B cell (primary cell): ENCODE measurements around the gene GNG7. TPM values are rescaled to one million over a fixed set of nuclear protein-coding genes. Genes with fewer than 3 reads are reported as not detected.
A peak's percentile ranks its signal among the peaks of the same experiment; 100 is the strongest.
"Not testable (repeated sequence)": the region's sequence is repeated elsewhere in the genome, so short reads cannot be mapped to it uniquely, and the experiment has no call there.

Experiments used
- ATAC-seq: fragments of 200-7000 bp; cut with Tn5 transposase; one replicate; pipeline ENCODE4 v1.10.0; 2021; ENCODE audit warnings: low read depth, mild to moderate bottlenecking, moderate number of reproducible peaks, moderate library complexity
- CTCF ChIA-PET: fragments of 350-600 bp; sonication (Branson Sonifier 250); formaldehyde crosslinking; loops from one replicate; lab custom pipeline; 2021; ENCODE audit warnings: antibody characterized with exemption, inconsistent platforms; lab: Charles Lee
- POLR2A ChIA-PET: fragments of 350-600 bp; sonication (Branson Sonifier 250); formaldehyde crosslinking; loops from one replicate; lab custom pipeline; 2021; ENCODE audit warnings: antibody characterized with exemption; lab: Charles Lee
- DNase-seq: peaks from one replicate; pipeline ENCODE4 v3.0.0; 2013
- H2AFZ ChIP-seq: 2 replicates; pipeline ENCODE4 v1.6.1; 2012; ENCODE audit warnings: mild to moderate bottlenecking, low read depth, low read length; ENCODE audit not compliant: insufficient read depth, poor library complexity, severe bottlenecking
- H3K27ac ChIP-seq, 2 donors: 1 replicate in 1 of 2; 2 replicates in 1 of 2; pipeline ENCODE4 v1.5.1; 2012 to 2013; ENCODE audit warnings: low read length in 2 of 2, mild to moderate bottlenecking in 2 of 2, moderate library complexity in 1 of 2
- H3K27me3 ChIP-seq, 4 experiments: fragments of 200-600 bp in 1 of 4; sonication (generic) in 1 of 4; replicated peaks in 1 of 4; 1 replicate in 2 of 4; 2 replicates in 2 of 4; pipeline versions ENCODE4 v1.6.1 to v1.7.0; 2013 to 2016; ENCODE audit warnings: low read length in 3 of 4, mild to moderate bottlenecking in 2 of 4, mixed read lengths in 1 of 4, moderate library complexity in 1 of 4; ENCODE audit not compliant: insufficient read depth in 4 of 4, control insufficient read depth in 3 of 4; ENCODE audit errors: control extremely low read depth in 1 of 4
- H3K36me3 ChIP-seq, 2 experiments: replicated peaks in 1 of 2; 1 replicate in 1 of 2; 2 replicates in 1 of 2; pipeline versions ENCODE4 v1.6.1 to v1.7.1; 2013; ENCODE audit warnings: low read length in 1 of 2; ENCODE audit not compliant: insufficient read depth in 2 of 2, control insufficient read depth in 1 of 2; ENCODE audit errors: control extremely low read depth in 1 of 2, extremely low read depth in 1 of 2
- H3K4me1 ChIP-seq, 2 donors: fragments of 200-600 bp in 1 of 2; sonication (generic) in 1 of 2; 1 replicate in 1 of 2; 2 replicates in 1 of 2; pipeline versions ENCODE4 v1.5.1 to v1.6.1; 2013 to 2017; ENCODE audit warnings: low read length in 2 of 2; ENCODE audit not compliant: control insufficient read depth in 2 of 2, insufficient read depth in 2 of 2
- H3K4me2 ChIP-seq: replicated peaks from 2 replicates; pipeline ENCODE3; 2012; ENCODE audit warnings: mild to moderate bottlenecking, low read depth, low read length; ENCODE audit not compliant: poor library complexity, severe bottlenecking
- H3K4me3 ChIP-seq, 5 experiments: fragments of 200-600 bp in 1 of 5; sonication (generic) in 1 of 5; 1 replicate in 3 of 5; 2 replicates in 2 of 5; pipeline versions ENCODE4 v1.5.1 to v1.7.0; 2011 to 2016; ENCODE audit warnings: low read length in 4 of 5, mild to moderate bottlenecking in 4 of 5, low read depth in 2 of 5, control low read depth in 1 of 5, moderate library complexity in 1 of 5; ENCODE audit not compliant: insufficient read depth in 1 of 5; ENCODE audit errors: control extremely low read depth in 1 of 5, extremely low read depth in 1 of 5
- H3K79me2 ChIP-seq: fragments of 200-600 bp; sonication (generic); one replicate; pipeline ENCODE4 v1.6.0; 2016; ENCODE audit warnings: low read length; ENCODE audit not compliant: control insufficient read depth, insufficient read depth
- H3K9ac ChIP-seq: fragments of 200-600 bp; sonication (generic); 2 replicates; pipeline ENCODE4 v1.6.1; 2017; ENCODE audit warnings: mild to moderate bottlenecking, low read length, moderate library complexity
- H3K9me3 ChIP-seq, 3 donors: one replicate each; pipeline versions ENCODE4 v1.6.1 to v1.7.1; 2013; ENCODE audit warnings: low read length in 2 of 3; ENCODE audit not compliant: control insufficient read depth in 2 of 3, insufficient read depth in 1 of 3; ENCODE audit errors: control extremely low read depth in 1 of 3
- H4K20me1 ChIP-seq: 2 replicates; pipeline ENCODE4 v1.6.0; 2012; ENCODE audit warnings: mild to moderate bottlenecking, low read length; ENCODE audit not compliant: insufficient read depth, control insufficient read depth, poor library complexity, severe bottlenecking
- H3K27ac Mint-ChIP-seq: one replicate; pipeline ENCODE4 v1.8.0; 2021; ENCODE audit warnings: mixed read lengths
- H3K27me3 Mint-ChIP-seq: one replicate; pipeline ENCODE4 v1.8.0; 2021; ENCODE audit warnings: mixed read lengths
- H3K4me1 Mint-ChIP-seq: one replicate; pipeline ENCODE4 v1.8.0; 2021; ENCODE audit warnings: mixed read lengths
- H3K4me3 Mint-ChIP-seq: one replicate; pipeline ENCODE4 v1.8.0; 2021; ENCODE audit warnings: mixed read lengths
- H3K9me3 Mint-ChIP-seq: one replicate; pipeline ENCODE4 v1.8.0; 2022; ENCODE audit warnings: mixed read lengths; ENCODE audit not compliant: insufficient read depth
- EZH2 ChIP-seq: IDR thresholded peaks from 2 replicates; pipeline ENCODE4 v1.6.1; 2012; ENCODE audit warnings: borderline replicate concordance, low read depth, mild to moderate bottlenecking, moderate library complexity, low read length; ENCODE audit not compliant: insufficient read depth, poor library complexity, severe bottlenecking
- WGBS: methylation state at CpG from one replicate; pipeline ENCODE4 v1.1.5; 2013; ENCODE audit warnings: missing lambda C conversion rate; ENCODE audit not compliant: insufficient coverage; 5-methylcytosine and 5-hydroxymethylcytosine counted together
- intact Hi-C: fragments of 100-400 bp; cut with micrococcal nuclease; formaldehyde crosslinking; loops from one replicate; pipeline ENCODE4 v1.10.0; 2022
- polyA plus RNA-seq: library from polyadenylated mRNA; depleted of rRNA; stranded (reverse); fragments of >200 nt; gene quantifications from 2 replicates; pipeline ENCODE4 v1.2.3, GENCODE V29; 2012
- total RNA-seq, 2 donors: library from RNA; stranded (reverse); fragments of 120-200 nt in 1 of 2; gene quantifications; 1 replicate in 1 of 2; 2 replicates in 1 of 2; pipeline versions ENCODE4 v1.2.3 to v1.2.4, GENCODE V29; 2013 to 2022
- TF ChIP-seq, protein P1 (sequence below): fragments of 200-600 bp; IDR thresholded peaks from one replicate; pipeline ENCODE4 v1.8.0; 2022; ENCODE audit warnings: antibody characterized with exemption, mild to moderate bottlenecking

GNG7 gene
- total and polyA plus RNA-seq, 2 donors (not counting 1 experiment from before 2014, with no cell fraction given): 76.3 to 153 TPM

- Histone ChIP-seq H3K36me3 (peaks cover 0 to 19% of the 10 kb centered on the region in 2 experiments), H3K4me3 (no peak overlapping the region), H3K4me1 (peaks cover 53 to 79% of the 10 kb centered on the region in 2 donors), H3K79me2 (peaks cover 84% of the 10 kb centered on the region), H3K9me3 (peaks cover 0 to 9% (median 1%) of the 10 kb centered on the region in 3 donors), H3K27ac (peak overlapping the region in 1 of 2 donors; percentile 16), H4K20me1 (peaks cover 92% of the 10 kb centered on the region), H3K4me2 (peak overlapping the region; percentile 42), H2AFZ (no peak overlapping the region), H3K9ac (no peak overlapping the region), H3K27me3 (no peaks in the 10 kb centered on the region)
- WGBS: 38% methylated on average over 16 of the region's 20 CpGs
- POLR2A ChIA-PET: interaction anchor here (0.6 to 4.4 kb wide), 8 partner anchors 9 to 153 kb away, joined by 3 to 48 read pairs (median 3); partner anchors contain the start of gene GADD45B
- intact Hi-C loops: loop anchor here (2.0 to 10.0 kb wide), 3 partner anchors 17 to 215 kb away; no protein-coding TSS in a partner anchor
- TF ChIP-seq, protein P1, sequence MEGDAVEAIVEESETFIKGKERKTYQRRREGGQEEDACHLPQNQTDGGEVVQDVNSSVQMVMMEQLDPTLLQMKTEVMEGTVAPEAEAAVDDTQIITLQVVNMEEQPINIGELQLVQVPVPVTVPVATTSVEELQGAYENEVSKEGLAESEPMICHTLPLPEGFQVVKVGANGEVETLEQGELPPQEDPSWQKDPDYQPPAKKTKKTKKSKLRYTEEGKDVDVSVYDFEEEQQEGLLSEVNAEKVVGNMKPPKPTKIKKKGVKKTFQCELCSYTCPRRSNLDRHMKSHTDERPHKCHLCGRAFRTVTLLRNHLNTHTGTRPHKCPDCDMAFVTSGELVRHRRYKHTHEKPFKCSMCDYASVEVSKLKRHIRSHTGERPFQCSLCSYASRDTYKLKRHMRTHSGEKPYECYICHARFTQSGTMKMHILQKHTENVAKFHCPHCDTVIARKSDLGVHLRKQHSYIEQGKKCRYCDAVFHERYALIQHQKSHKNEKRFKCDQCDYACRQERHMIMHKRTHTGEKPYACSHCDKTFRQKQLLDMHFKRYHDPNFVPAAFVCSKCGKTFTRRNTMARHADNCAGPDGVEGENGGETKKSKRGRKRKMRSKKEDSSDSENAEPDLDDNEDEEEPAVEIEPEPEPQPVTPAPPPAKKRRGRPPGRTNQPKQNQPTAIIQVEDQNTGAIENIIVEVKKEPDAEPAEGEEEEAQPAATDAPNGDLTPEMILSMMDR: no peak
- TF ChIP-seq EZH2: no peak
- no peaks in the 10 kb centered on the region for H3K9me3 Mint-ChIP-seq
- H3K4me3 Mint-ChIP-seq: peak overlapping the region; percentile 81
- CTCF ChIA-PET: interaction anchor here (0.6 to 19.5 kb wide), 13 partner anchors 11 to 138 kb away, joined by 3 to 593 read pairs (median 7); partner anchors contain the start of gene GADD45B
- no peak for ATAC-seq
- peaks cover 67% of the 10 kb centered on the region for H3K4me1 Mint-ChIP-seq
- peak; percentile 40 for DNase-seq
- no peaks in the 10 kb centered on the region for H3K27me3 Mint-ChIP-seq
- H3K27ac Mint-ChIP-seq: peak overlapping the region; percentile 89
Observed at GRCh38 chr19:2609389-2610116, 92.9 kb downstream of the GNG7 start.

- Histone ChIP-seq H3K4me1 (peaks cover 48 to 73% of the 10 kb centered on the region in 2 donors), H3K79me2 (peaks cover 84% of the 10 kb centered on the region), H3K4me2 (peak overlapping the region; percentile 42), H4K20me1 (peaks cover 92% of the 10 kb centered on the region), H3K36me3 (peaks cover 0 to 19% of the 10 kb centered on the region in 2 experiments)
- H3K9ac ChIP-seq, H3K27me3 Mint-ChIP-seq, H3K9me3 ChIP-seq, H3K27ac ChIP-seq, H3K9me3 Mint-ChIP-seq, H3K4me3 ChIP-seq, H2AFZ ChIP-seq, H3K27me3 ChIP-seq, DNase-seq, intact Hi-C loops, ATAC-seq: not testable (repeated sequence)
- H3K4me3 Mint-ChIP-seq: peak overlapping the region; percentile 81
- ChIA-PET POLR2A (interaction anchor here (0.6 to 4.4 kb wide), 8 partner anchors 10 to 153 kb away, joined by 3 to 48 read pairs (median 4); partner anchors contain the start of gene GADD45B), CTCF (interaction anchor here (1.6 to 19.5 kb wide), 7 partner anchors 10 to 137 kb away, joined by 5 to 593 read pairs (median 72); partner anchors contain the start of gene GADD45B)
- peaks cover 62% of the 10 kb centered on the region for H3K4me1 Mint-ChIP-seq
- H3K27ac Mint-ChIP-seq: peak overlapping the region; percentile 89
- 86% methylated on average over 3 of the region's 7 CpGs for WGBS
Observed at GRCh38 chr19:2609034-2609388, 93.5 kb downstream of the GNG7 start.
